ENCODE measurements around the gene BRMS1L. TPM values are rescaled to one million over a fixed set of nuclear protein-coding genes. Genes with fewer than 3 reads are reported as not detected.

The BRMS1L gene
- total and polyA plus RNA-seq, 2 of the 13 experiments (the other 11 are each of a cell fraction or from before 2014, with no cell fraction given), result 21.1 to 23.8 TPM

- TF ChIP-seq TBX3 (IDR thresholded peaks at IDR 0.05; ENCODE audit: borderline replicate concordance) (peak; percentile 71; the same call in 1 of the 2 replicates), ZNF558 (CRISPR knock-in tag; IDR thresholded peaks at IDR 0.05; ENCODE audit: borderline replicate concordance) (peak; percentile 99), ZNF446 (CRISPR knock-in tag; IDR thresholded peaks at IDR 0.05) (peak; percentile 95), KLF15 (CRISPR knock-in tag; IDR thresholded peaks at IDR 0.05; ENCODE audit: borderline replicate concordance) (peak; percentile 94), ZNF788 (CRISPR knock-in tag; IDR thresholded peaks at IDR 0.05; ENCODE audit: borderline replicate concordance) (peak; percentile 100), ZNF256 (CRISPR knock-in tag; conservative IDR thresholded peaks at IDR 0.05) (peak; percentile 98; the same call in 1 of the 2 replicates), NR2C2 (CRISPR knock-in tag; IDR thresholded peaks at IDR 0.05; ENCODE audit: borderline replicate concordance) (peak; percentile 90), FOSL1 (CRISPR knock-in tag; IDR thresholded peaks at IDR 0.05; ENCODE audit: borderline replicate concordance) (peak; percentile 39; the same call in 1 of the 2 replicates), KDM5A (IDR thresholded peaks at IDR 0.05; ENCODE audit: borderline replicate concordance, low read length) (peak; percentile 93), NCOA5 (CRISPR knock-in tag; IDR thresholded peaks at IDR 0.05) (no peak), ZFX (CRISPR knock-in tag; IDR thresholded peaks at IDR 0.05; ENCODE audit: low read depth) (peak; percentile 100), HES4 (CRISPR knock-in tag; IDR thresholded peaks at IDR 0.05; ENCODE audit: borderline replicate concordance) (peak; percentile 98), JDP2 (CRISPR knock-in tag; IDR thresholded peaks at IDR 0.05; ENCODE audit: borderline replicate concordance) (no peak), SCMH1 (CRISPR knock-in tag; IDR thresholded peaks at IDR 0.05; ENCODE audit: borderline replicate concordance) (no peak), ZKSCAN1 (IDR thresholded peaks at IDR 0.05; ENCODE audit: low read length) (no peak; the same call in none of the 2 replicates), NFYC (CRISPR knock-in tag; IDR thresholded peaks at IDR 0.05) (peak; percentile 98), MXD1 (CRISPR knock-in tag; IDR thresholded peaks at IDR 0.05) (peak; percentile 98), HIVEP1 (CRISPR knock-in tag; IDR thresholded peaks at IDR 0.05) (peak; percentile 98), ZNF777 (CRISPR knock-in tag; IDR thresholded peaks at IDR 0.05) (peak; percentile 74), HMGXB3 (CRISPR knock-in tag; IDR thresholded peaks at IDR 0.05; ENCODE audit: borderline replicate concordance) (peak; percentile 98)
- TF ChIP-seq, protein P1, sequence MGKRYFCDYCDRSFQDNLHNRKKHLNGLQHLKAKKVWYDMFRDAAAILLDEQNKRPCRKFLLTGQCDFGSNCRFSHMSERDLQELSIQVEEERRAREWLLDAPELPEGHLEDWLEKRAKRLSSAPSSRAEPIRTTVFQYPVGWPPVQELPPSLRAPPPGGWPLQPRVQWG (CRISPR knock-in tag; IDR thresholded peaks at IDR 0.05; ENCODE audit: borderline replicate concordance, low read depth), result no peak
- TF ChIP-seq, protein P2, sequence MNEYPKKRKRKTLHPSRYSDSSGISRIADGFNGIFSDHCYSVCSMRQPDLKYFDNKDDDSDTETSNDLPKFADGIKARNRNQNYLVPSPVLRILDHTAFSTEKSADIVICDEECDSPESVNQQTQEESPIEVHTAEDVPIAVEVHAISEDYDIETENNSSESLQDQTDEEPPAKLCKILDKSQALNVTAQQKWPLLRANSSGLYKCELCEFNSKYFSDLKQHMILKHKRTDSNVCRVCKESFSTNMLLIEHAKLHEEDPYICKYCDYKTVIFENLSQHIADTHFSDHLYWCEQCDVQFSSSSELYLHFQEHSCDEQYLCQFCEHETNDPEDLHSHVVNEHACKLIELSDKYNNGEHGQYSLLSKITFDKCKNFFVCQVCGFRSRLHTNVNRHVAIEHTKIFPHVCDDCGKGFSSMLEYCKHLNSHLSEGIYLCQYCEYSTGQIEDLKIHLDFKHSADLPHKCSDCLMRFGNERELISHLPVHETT (CRISPR knock-in tag; conservative IDR thresholded peaks at IDR 0.05), result peak; percentile 92
These were observed at the start of gene BRMS1L (continued) for GRCh38 chr14:35826218-35826951.

Measured in HepG2 (cell line).